IgD-negative memory B cell (primary cell): Measurements from ENCODE around the gene TNKS1BP1. TPM values are rescaled to one million over a fixed set of nuclear protein-coding genes. Genes with fewer than 3 reads are reported as not detected.
"Not testable (repeated sequence)": the region's sequence is repeated elsewhere in the genome, so short reads cannot be mapped to it uniquely, and the experiment has no call there.

Experiments
- H3K27ac Mint-ChIP-seq, 3 donors: one replicate each; pipeline ENCODE4 v1.8.0; 2020 to 2022; ENCODE audit warnings: mild to moderate bottlenecking in 3 of 3, mixed read lengths in 3 of 3, moderate library complexity in 1 of 3
- H3K27me3 Mint-ChIP-seq: one replicate; pipeline ENCODE4 v1.8.0; 2021; ENCODE audit warnings: mixed read lengths
- H3K36me3 Mint-ChIP-seq: one replicate; pipeline ENCODE4 v1.8.0; 2020; ENCODE audit warnings: mild to moderate bottlenecking, mixed read lengths
- H3K4me1 Mint-ChIP-seq, 3 donors: one replicate each; pipeline ENCODE4 v1.8.0; 2020 to 2022; ENCODE audit warnings: mixed read lengths in 3 of 3, mild to moderate bottlenecking in 1 of 3
- H3K4me3 Mint-ChIP-seq, 4 donors: one replicate each; pipeline ENCODE4 v1.8.0; 2020 to 2022; ENCODE audit warnings: mild to moderate bottlenecking in 4 of 4, mixed read lengths in 4 of 4, moderate library complexity in 3 of 4
- H3K9me3 Mint-ChIP-seq, 3 donors: one replicate each; pipeline ENCODE4 v1.8.0; 2020 to 2021; ENCODE audit warnings: mixed read lengths in 3 of 3, mild to moderate bottlenecking in 1 of 3
- polyA plus RNA-seq: library from polyadenylated mRNA; unstranded; fragments of 300-500 nt; fragmentation: Illumina TruSeq; gene quantifications from one replicate; pipeline ENCODE4 v1.2.3, GENCODE V29; 2021

TNKS1BP1 gene, protein sequence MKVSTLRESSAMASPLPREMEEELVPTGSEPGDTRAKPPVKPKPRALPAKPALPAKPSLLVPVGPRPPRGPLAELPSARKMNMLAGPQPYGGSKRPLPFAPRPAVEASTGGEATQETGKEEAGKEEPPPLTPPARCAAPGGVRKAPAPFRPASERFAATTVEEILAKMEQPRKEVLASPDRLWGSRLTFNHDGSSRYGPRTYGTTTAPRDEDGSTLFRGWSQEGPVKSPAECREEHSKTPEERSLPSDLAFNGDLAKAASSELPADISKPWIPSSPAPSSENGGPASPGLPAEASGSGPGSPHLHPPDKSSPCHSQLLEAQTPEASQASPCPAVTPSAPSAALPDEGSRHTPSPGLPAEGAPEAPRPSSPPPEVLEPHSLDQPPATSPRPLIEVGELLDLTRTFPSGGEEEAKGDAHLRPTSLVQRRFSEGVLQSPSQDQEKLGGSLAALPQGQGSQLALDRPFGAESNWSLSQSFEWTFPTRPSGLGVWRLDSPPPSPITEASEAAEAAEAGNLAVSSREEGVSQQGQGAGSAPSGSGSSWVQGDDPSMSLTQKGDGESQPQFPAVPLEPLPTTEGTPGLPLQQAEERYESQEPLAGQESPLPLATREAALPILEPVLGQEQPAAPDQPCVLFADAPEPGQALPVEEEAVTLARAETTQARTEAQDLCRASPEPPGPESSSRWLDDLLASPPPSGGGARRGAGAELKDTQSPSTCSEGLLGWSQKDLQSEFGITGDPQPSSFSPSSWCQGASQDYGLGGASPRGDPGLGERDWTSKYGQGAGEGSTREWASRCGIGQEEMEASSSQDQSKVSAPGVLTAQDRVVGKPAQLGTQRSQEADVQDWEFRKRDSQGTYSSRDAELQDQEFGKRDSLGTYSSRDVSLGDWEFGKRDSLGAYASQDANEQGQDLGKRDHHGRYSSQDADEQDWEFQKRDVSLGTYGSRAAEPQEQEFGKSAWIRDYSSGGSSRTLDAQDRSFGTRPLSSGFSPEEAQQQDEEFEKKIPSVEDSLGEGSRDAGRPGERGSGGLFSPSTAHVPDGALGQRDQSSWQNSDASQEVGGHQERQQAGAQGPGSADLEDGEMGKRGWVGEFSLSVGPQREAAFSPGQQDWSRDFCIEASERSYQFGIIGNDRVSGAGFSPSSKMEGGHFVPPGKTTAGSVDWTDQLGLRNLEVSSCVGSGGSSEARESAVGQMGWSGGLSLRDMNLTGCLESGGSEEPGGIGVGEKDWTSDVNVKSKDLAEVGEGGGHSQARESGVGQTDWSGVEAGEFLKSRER (N-terminal part only)
- polyA plus RNA-seq = 5.5 TPM

DNA sequence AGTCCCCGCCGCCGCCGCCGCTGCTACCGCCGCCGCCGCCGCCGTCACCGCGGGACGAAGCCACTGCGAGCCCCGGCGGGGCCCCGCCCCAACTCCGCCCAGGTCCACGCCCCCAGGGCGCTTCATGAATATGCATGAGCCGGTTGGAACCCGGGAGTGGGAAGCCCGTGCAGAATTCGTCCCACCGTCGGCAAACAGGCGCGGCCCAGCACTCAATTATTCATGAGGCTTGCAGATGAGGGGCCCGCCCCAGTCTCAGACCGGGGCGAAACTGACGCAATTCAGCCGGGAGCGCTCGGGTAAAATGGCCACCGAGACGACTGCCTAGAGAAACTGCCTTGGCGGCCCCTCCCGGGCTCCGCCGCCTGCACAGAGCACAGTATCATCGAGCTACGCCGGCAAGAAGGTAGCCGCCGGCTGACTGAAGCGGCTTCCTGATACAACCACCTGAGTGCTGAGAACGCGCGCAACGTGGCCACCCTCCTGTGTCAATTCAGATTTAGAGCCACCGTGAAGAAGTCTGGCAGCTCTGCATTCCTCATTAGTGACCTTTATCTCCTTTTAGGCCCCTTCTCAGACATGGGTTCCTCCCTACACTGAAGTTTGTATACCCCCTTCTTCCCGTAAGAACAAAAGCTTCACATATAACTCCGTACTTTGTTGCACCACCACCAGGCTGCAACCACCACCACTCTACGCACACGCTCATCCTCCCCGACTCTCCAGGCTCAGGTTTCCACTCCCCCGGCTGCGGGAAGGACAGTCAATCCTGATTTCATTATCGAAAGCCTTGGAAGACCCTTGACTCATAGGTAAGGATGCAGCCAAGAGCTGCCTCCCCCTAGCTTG lies at the start of gene TNKS1BP1:
Gene TNKS1BP1, minus strand, starts transcription at position 67 of the 849 bp plus-strand sequence. CDS start 3,067 bp downstream, outside the sequence.
- Mint-ChIP-seq H3K27ac (peak within 1 kb of the TSS; percentile 95 to 100 (median 96)), H3K4me1 (peaks cover 15 to 21% (median 17%) of the 10 kb centered on the region in 3 donors), H3K9me3 (no peaks in the 10 kb centered on the region), H3K4me3 (peak within 1 kb of the TSS; percentile 86 to 99 (median 95)), H3K36me3 (peaks cover 5% of the 10 kb centered on the region), H3K27me3 (peaks cover 2% of the 10 kb centered on the region)

DNA sequence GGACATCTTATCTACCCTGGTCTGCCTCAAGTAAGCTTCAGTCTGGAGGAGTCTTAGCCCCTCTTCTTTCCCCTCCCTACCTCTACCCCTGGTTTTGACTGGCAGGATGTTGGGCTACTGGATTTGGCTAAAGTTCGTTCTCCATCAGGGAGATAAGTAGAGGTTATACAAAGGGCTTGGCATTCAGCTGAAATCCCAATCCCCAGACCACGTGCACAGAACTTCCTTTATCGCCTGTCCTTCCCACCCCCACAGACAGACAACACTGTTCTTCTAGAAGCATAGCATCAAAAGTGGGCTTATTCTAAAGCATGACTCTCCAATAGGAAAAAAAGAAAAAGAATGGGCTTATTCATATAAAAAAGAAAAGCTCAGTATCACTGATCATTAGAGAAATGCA lies 48.4 kb upstream of the TNKS1BP1 start:
- no peak overlapping the region for H3K27ac Mint-ChIP-seq

DNA sequence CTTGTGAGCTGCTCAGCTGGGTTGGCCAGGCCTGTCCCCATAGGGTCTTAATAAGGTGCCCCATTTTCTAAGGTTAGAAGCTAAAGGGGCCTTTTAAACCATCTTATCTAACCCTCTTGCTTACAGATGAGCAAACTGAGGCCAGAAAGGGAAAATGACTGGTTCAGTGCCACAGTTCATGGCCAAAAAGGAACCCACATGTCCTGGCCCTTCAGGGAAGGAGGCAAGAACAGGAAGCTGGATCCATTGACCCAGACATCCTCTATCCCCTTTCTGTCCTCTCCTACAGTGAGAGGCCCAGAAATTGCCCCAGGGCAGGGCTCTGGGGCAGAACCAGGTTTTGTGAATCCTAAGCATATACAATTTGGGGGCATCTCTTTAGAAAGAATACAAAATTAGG lies 46.2 kb upstream of the TNKS1BP1 start:
- Mint-ChIP-seq H3K4me1 (no peaks in the 10 kb centered on the region), H3K9me3 (no peaks in the 10 kb centered on the region), H3K27me3 (peaks cover 18% of the 10 kb centered on the region)

More for the DNA sequence above, 48.4 kb upstream of the TNKS1BP1 start:
- Mint-ChIP-seq H3K36me3 (no peaks in the 10 kb centered on the region), H3K4me3 (no peak overlapping the region), H3K27me3 (peaks cover 12% of the 10 kb centered on the region), H3K4me1 (no peaks in the 10 kb centered on the region), H3K9me3 (no peaks in the 10 kb centered on the region)

DNA sequence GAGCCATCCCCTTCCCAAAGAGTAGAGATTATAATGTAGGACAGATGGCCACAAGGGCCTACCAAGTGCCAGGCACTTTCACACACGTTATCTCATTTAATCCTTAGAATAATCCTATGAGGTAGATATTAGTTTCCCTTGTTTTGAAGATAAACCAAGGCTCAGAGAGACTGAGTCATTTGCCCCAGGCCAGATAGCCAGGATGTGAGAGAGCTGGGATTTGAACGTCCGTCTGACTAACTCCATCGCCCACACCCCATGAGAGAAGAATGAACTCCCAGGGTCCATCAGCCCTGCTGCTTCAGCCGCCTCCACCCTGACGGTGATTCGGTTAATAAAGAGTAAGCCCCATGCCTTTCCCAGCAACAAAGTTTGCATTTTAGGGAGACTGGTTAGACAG lies 45.5 kb upstream of the TNKS1BP1 start:
- H3K36me3 Mint-ChIP-seq = no peaks in the 10 kb centered on the region
- no peak overlapping the region for H3K4me3 Mint-ChIP-seq
- no peak overlapping the region for H3K27ac Mint-ChIP-seq
- H3K27me3 Mint-ChIP-seq = peaks cover 18% of the 10 kb centered on the region
- H3K4me1 Mint-ChIP-seq = no peaks in the 10 kb centered on the region
- no peaks in the 10 kb centered on the region for H3K9me3 Mint-ChIP-seq

More for the DNA sequence above, 46.2 kb upstream of the TNKS1BP1 start:
- Mint-ChIP-seq H3K36me3 (no peaks in the 10 kb centered on the region), H3K4me3 (no peak overlapping the region), H3K27ac (no peak overlapping the region)

DNA sequence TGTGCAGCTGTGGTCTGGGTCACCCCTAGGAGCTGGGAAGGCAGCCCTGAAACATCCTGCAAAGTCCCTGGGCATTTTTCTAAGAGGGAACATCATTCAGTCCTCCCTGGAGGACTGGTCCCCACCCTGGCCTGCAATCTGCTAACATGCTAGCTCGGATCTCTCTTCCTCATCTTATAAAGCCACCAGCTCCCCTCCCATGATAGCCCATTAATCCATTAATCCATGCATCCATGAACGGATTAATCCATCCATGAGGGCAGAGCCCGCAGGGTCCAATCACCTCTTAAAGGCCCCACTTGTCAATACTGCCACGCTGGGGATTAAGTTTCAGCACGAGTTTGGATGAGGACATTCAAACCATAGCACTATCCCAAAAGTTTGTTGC lies 44.1 kb upstream of the TNKS1BP1 start:
- H3K27me3 Mint-ChIP-seq = peaks cover 21% of the 10 kb centered on the region
- no peak overlapping the region for H3K4me3 Mint-ChIP-seq
- no peaks in the 10 kb centered on the region for H3K36me3 Mint-ChIP-seq
- H3K27ac Mint-ChIP-seq = peak overlapping the region in 1 of 3 donors; percentile 43
- H3K9me3 Mint-ChIP-seq = no peaks in the 10 kb centered on the region
- no peaks in the 10 kb centered on the region for H3K4me1 Mint-ChIP-seq

DNA sequence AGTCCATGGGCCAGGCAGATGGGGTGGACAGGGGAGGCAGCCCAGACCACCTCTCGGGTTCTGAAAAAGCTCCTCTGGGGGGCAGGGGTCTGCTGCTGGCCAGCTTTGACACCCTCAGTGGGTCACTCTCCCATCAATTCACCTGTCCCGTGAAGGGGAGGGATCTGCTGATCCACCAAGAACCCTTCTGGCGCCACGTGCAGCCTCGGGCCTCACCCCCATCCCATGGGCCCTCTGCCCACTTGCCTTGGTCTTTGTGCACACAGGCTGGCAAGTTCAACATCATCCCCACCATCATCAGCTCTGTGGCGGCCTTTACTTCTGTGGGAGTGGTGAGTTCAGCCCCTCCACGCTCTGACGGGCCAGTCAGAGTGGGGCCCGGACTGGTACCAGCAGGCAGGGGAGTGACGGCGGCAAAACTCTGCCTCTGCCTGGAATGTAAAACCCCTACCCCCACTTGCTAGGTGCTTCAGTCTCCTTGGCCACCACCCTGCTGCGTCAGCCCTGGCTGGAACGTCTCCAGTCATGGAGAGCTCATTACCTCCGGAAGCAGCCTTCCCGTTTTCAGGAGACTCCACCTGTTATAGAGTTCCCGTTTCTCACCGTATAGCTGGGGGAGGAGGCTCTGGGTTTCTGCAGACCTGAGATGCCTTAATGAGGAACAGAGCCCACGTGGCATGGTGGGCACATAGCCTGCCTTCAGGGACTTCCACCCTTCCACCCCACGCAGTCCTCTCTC lies 43.5 kb upstream of the TNKS1BP1 start:
- Mint-ChIP-seq H3K27ac (peak overlapping the region in 1 of 3 donors; percentile 43), H3K36me3 (no peaks in the 10 kb centered on the region), H3K27me3 (peaks cover 21% of the 10 kb centered on the region), H3K9me3 (no peaks in the 10 kb centered on the region), H3K4me3 (no peak overlapping the region), H3K4me1 (no peaks in the 10 kb centered on the region)

DNA sequence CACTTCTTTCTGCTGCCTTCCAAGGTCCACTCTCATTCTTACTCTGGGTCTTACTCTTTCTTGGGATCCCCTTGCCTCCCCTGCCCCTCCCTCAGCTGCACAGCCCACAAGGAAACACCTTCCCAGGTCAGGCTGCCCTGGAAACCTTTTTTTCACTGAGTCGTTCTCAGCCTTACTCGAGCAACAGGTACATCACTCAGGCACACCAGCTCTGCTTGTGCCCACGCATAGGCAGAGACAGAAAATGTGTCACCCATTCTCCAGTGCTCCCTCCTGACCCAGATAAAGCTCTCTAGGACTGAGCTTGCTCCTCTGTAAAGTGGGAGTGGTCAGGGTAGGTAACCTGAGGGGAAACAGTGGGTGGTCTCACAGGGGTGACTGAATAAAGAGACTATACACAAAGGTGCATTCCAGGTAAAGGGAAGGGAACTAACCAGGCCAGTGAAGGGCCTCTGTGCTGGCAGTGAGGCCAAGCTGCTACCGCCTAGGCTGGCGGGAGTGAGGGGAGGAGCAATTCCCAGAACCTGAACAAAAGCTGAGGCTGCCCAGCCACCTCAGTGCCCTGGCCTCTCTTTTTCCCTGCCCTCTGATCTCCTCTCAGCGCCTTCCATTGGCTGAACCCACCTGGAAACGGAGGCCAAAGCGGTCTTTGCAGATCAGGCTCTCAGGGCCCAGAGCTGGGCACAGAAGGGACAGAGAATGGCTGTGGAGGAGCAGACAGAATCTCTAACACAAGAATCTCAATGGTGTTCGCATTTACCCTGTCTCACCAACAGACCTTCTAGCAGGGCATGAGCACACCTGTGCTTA lies 40.3 kb upstream of the TNKS1BP1 start:
- H3K27me3 Mint-ChIP-seq = peaks cover 22% of the 10 kb centered on the region

DNA sequence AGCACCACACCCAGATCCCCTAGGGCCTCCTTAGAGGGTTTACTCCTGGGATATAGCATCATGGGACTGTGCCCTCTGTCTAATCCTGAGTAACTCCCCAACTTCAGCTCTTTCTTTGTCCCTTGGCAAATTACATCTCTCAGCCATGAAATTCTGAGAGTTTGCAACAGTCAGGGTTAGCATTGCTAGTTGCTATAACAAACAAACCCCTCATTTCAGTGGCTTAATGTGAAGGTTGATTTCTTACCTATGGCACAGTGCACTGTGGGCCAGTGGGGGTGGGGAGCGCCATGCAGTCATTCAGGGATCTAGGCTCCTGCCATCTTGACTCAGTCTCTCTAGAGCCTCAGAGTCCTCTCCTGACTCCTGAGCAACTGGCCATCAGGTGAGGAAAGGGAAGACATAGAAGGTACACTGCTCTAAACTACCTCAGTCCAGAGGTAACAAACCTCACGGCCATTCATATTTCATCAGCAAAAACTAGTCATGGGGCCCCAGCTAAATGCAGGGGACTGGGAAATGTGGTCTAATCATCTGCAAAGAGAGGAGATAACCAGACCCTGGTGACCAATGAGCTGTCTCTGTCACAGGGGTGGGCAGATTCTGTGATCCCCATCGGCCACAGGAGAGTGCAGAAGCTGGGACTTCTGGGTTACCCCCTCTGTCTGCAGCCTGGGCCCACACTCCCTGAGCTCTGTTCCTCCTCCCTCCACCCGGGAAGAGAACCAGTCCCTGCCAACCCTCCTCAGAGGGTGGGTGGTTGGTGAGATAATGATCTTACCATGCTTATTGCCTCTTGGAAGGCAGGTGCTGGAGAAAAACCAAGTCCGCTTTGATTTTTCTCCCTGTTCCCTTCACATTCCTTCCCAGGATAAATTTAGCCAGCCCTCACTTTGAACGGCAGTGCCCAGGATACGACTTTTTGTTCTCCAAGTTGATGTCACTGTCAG lies 38.7 kb upstream of the TNKS1BP1 start:
- Mint-ChIP-seq H3K27me3 (peaks cover 18% of the 10 kb centered on the region), H3K4me1 (no peaks in the 10 kb centered on the region), H3K9me3 (no peaks in the 10 kb centered on the region), H3K36me3 (no peaks in the 10 kb centered on the region), H3K4me3 (no peak overlapping the region), H3K27ac (no peak overlapping the region)

More for the DNA sequence above, 40.3 kb upstream of the TNKS1BP1 start:
- Mint-ChIP-seq H3K36me3 (no peaks in the 10 kb centered on the region), H3K9me3 (no peaks in the 10 kb centered on the region), H3K27ac (no peak overlapping the region), H3K4me1 (no peaks in the 10 kb centered on the region), H3K4me3 (peak overlapping the region in 1 of 4 donors; percentile 57)

DNA sequence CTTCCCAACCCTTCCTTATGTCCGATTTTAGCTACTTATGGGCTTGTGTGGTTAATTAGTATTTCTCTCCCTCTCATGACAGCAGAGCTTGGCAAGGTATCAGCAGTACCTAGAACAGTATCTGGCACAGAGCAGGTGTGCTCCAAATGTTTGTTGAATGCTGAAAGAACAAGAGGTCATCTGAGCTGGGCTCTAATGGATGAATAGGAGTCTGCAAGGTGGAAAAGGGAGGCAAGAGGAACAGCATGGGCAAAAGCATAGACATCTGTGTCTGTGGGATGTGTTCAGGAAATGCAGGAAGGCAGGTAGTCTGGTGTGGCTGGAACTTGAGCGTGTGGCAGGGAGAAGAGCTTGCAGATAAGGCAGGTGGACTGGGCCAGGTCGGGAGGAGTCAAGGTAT lies 37.2 kb upstream of the TNKS1BP1 start:
- Mint-ChIP-seq H3K4me3 (peak overlapping the region in 1 of 4 donors; percentile 6), H3K27me3 (peaks cover 12% of the 10 kb centered on the region), H3K4me1 (no peaks in the 10 kb centered on the region), H3K27ac (peak overlapping the region in 1 of 3 donors; percentile 28), H3K36me3 (no peaks in the 10 kb centered on the region), H3K9me3 (no peaks in the 10 kb centered on the region)

DNA sequence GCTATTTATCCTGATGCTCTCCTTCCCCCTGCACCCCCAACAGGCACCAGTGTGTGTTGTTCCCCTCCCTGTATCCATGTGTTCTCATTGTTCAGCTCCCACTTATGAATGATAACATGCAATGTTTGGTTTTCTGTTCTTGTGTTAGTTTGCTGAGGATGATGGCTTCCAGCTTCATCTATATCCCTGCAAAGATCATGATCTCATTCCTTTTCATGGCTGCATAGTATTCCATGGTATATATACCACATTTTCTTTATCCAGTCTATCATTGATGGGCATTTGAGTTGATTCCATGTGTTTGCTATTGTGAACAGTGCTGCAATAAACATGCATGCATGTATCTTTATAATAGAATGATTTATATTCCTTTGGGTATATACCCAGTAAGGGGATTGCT lies 36.7 kb upstream of the TNKS1BP1 start:
- not testable (repeated sequence) for H3K27ac Mint-ChIP-seq, H3K9me3 Mint-ChIP-seq, H3K36me3 Mint-ChIP-seq, H3K4me3 Mint-ChIP-seq, H3K4me1 Mint-ChIP-seq
- H3K27me3 Mint-ChIP-seq = peaks cover 14% of the 10 kb centered on the region

DNA sequence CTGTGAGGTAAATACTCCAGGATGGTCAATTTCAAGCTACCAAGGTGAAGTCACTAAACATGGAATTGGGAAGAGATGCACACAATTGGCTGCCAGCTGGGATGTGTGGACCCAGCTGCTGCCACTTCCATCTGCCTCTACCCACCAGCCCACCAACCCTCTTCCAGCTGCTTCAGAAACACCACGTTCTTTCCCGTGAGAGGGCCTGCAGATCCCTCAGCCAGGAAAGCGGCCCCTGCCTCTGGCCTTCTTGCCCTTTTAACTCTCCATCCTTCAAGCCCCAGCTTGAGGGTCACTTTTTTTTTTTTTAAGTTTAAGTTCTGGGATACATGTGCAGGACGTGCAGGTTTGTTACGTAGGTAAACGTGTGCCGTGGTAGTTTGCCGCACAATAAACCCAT lies 36.2 kb upstream of the TNKS1BP1 start:
- Mint-ChIP-seq H3K4me1 (peaks cover 0 to 3% (median 0%) of the 10 kb centered on the region in 3 donors), H3K9me3 (no peaks in the 10 kb centered on the region), H3K27me3 (peaks cover 14% of the 10 kb centered on the region), H3K4me3 (no peak overlapping the region), H3K27ac (no peak overlapping the region), H3K36me3 (no peaks in the 10 kb centered on the region)
